ENCODE results near the gene EML1.

The EML1 gene

DNA sequence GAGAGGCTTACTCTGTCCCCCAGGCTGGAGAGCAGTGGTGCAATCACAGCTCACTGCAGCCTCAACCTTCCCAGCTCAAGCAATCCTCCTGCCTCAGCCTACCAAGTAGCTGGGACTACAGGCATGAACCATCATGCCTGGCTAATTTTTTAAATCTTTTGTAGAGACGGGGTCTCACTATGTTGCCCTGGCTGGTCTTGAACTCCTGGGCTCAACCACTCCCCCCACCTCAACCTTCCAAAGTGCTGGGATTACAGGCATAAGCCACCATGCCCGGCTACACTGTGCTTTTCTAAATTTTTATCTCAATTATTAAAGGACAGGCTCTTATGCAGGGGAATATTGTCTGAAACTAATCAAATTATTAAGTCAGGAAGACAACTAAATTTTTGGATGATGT, 44.6 kb downstream of the EML1 start:
- DNase-seq, result no peak

DNA sequence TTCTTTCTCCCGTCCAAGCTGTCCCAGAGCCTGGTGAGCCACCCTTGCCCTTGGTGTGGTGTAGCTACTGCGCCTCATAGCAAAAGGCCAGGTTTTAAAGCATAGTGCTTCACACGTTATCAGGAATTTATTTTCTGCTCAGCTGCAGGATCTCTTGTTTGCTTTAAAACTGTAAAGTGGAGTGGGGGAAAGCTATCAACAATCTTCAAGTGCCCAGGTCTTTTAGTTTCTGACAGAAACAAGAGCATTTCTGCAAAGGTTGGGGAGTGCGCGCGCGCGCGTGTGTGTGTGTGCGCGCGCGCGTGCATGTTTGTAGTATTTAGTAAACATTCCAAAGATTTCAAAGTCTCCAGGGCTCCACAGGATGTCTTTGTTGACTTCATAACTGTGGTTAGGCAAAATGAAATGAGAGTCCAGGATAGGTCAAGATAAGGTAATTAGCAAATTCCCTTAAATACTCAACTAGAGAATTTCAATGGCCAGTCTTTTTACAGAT, 45.5 kb downstream of the EML1 start:
- no peak for DNase-seq

DNA sequence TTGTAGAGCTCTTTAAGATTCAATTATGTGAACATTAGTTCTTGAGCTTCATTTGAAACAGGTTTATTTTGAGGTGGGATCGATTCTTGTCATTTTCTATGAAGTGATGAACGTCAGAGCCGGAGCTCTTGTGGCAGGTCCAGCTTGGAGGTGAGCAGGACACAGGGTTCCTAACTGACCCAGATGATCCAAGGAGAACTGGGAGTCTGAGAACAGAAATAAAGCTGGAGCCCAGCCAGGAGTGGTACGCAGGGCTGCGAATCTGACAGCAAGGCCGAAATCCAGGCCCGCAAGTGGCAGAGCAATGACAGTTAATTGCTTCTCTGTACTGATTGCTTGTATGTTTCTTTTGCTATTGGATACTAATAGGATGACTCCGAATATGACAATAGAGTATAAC, 46.5 kb downstream of the EML1 start:
- no peak for DNase-seq

DNA sequence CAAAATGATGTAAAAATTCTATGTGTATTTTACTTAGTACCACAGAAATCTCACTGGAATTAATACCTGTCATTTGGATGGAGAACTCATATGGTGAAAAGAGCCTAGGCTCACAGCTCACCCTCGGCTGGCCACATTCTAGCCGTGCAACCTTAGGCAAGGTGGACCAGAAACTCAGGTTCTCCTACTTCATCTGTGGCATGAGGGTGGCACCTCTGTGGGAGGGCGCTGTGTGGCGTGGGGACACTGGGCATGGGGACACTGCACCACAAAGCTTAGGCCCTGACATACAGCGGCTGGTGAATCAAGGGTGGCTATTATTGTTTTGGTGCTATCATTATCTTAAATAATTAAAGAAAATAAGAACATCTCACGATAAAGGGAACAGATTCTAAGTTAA, 47.1 kb downstream of the EML1 start:
- no peak for DNase-seq

DNA sequence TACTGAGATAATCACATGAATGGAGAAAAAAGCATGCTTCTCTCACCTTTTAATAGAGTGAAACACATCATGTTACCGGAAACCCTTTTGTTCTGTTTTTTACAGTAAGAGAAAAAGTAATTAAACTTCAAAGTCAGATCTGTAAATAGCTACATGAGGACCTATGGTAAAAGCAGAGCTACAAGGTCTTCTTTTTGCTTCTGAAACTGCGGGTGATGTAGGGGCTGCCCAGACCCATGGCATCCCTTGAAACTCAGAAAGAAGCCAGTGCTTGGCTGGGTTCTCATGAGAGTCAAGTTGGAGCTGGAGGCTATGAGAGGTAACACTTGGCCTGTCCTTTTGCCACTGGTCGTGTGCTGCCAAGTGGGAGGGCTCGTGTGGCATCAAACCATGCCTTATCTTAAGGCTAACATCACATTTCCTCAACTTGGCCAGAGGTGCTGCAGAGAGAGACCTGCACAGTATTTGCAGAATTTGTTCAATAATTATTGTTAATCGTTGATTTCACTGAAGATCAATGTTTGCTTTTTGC, 47.6 kb downstream of the EML1 start:
- no peak for DNase-seq

DNA sequence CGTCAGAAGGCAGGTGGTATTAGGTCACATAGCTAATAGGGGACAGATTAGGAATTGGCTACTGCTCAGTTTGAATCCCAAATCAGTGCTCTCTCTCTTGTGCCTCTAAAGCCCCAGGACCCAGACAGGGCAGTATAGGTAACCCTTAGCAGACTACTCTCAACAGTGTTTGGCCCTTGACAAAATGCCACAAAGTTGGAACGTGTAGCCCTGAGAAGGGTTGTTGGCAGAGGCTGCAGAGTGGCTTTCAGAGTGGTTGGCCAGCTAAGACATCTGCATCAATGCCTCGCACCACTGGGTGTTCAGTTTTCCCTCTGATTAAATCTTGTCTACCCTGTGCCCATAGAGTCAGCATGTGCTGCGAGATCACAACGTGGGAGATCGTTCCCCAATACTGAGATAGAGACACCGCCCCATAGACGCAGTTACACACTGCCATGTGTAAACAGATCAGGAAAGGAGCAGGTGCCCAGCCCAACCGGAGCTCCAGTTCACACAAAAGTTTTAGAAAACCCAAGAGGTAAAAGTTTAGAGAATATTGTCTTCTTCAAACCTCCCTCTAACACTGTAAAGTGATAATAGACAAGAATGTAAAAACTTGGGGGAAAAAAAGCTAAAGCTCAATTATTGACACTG, 48.3 kb downstream of the EML1 start:
- no peak for DNase-seq

DNA sequence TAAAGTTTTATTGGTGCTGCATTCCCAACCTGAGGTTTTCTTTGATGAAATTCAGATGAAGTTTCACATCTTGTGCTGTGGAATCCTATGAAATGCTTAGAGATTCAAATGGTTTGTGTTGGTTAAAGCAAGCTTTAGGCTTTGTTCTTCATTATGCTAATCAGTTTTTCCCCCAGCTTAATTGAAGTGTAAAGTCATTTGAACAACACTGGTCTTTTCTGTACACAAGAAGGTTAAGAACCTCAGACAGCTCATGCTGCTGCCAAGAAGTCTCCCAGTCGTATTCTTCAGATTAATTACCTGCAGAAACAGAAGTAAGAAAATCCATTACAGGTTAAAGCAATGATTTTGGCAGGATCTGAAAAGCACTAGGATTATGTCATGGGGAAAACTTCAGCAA, 48.9 kb downstream of the EML1 start:
- DNase-seq, result no peak

DNA sequence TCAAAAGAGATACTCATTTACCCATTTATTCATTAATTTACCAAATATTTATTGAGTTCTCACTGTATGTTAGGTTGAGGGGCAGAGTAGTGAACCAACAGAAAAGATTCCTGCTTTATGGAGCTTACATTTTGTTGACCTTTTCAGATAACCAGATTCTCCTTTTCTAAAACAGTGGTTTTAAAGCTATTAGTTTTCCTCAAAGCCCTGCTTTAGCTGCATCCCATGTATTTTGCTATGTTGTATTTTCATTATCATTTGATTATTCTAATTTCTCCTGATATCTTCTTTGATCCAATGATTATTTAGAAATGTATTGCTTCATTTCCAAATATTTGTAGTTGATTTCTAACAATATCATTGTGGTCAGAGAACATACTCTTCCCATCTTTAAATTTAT, 53.6 kb downstream of the EML1 start:
- no peak for DNase-seq

DNA sequence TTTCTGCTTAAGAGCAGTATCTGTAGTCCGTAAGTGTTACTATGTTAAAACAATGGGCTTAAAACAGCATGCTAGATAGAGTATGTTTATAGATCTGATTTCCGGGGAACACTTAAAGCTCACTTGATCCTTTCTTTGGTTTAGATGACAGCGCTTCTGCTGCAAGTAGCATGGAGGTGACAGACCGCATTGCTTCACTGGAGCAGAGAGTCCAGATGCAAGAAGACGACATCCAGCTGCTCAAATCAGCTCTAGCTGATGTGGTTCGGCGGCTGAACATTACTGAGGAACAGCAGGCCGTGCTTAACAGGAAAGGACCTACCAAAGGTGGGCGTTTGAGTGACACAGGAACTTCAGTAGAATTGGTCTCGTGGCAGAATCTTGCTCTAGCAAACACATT, 57.5 kb downstream of the EML1 start:
- DNase-seq, result no peak

DNA sequence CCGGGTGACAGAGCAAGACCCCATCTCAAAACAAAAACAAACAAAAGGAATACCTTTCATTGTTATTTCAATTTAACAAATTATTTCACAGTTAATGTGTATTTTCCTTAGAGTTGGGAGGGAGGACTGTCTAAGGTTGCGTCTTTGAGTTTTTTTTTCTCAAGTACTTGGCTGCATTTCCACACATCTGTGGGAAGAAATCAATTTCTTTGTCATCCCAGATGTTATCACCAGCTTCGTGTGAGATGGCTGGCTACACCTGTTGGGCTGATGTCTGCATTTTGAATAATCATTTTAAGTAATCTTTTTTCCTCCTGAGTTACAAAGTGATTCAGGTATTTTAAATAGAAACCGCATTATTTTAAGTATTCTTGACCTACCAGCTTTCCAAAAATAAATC, 59.4 kb downstream of the EML1 start:
- peak; percentile 9 for DNase-seq

DNA sequence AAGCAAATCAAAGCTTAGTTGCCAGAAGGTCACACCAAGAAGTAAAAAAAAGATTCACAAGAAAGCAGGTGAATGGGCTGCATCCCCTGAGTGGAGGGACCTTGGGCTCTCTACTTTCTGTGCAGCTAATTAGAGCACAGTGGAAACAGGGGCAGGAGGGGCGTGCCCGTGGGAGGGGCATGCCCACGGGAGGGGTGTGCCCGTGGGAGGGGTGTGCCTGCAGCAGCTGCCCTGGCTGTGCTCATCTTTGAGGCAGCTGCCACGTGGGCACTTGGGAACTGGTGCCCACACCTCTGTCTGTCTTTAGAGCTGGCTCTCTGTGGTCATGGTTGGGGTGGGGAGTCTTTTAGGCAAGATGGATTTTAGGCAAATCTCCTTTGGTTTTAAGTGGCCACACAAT, 60.0 kb downstream of the EML1 start:
- no peak for DNase-seq

DNA sequence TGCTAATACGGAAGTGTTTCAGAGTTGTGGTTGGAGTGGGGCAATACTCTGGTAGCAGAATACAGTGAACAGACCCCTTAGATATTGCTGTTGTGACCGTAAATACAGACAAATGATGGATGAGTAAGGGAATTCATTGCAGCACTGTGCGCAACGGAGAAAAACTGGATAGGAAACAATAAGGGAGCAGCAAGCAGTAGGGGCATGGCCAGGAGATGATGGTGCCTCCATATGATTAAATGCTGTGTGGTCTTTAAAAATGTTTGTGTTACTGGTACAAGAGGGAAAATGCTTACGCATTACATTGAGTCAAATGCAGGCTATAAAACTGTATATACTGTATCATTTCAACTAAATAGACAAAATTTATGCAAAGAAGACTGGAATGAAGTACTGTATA, 61.6 kb downstream of the EML1 start:
- no peak for DNase-seq

DNA sequence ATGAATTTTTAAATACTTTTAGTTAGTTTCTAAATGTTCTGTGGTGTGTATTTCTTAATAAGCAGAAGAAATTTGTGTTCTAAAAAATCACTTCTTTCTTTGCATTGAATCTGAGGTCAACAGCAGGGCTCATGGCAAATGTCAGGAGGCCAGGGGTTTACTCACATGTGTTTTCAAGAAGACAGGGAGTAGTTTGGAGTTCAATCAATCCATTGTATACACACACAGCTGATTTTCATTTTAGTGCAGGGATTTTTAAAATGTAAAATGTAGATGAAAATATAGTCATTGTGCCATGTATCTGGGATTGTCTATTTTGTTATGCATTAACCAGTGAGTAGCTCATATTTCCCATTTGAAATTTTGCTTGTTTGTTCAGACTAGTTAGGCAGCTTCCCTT, 62.1 kb downstream of the EML1 start:
- no peak for DNase-seq

DNA sequence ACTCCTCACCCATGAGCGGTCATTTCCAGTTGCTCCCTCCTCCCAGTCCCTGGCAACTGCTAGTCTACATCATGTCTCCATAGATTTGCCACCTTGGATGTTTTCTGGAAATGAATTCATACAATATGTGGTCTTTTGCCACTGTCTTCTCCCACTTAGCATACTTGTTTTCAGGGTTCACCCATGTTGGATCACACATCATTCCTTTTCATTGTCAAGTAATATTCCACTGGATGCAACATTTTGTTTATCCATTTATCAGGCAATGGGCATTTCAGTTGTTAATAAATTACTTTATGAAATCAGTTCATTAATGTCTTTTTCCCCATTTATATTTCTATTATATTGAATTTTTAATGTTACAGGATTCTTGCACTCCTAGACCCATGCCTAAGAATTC, 64.3 kb downstream of the EML1 start:
- DNase-seq, result no peak

DNA sequence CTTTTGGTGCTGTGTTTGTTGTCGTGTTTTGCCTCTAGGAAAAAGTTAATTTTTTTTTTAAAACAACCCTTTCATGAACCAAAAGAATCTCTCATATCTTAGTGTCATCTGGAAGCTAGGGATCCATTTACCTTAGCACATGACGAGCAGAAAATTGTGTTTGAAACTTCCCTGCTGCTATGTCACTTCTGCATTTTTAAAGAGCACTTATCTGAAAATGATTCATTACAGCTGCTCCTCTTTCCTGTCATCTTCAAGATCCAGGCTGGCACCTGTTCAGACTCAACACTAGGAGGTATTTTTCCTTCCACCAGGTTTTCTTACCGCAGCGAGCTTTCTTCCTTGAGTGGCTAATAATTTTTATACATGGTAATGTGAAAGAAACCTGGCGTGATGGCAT, 67.0 kb downstream of the EML1 start:
- DNase-seq, result no peak

DNA sequence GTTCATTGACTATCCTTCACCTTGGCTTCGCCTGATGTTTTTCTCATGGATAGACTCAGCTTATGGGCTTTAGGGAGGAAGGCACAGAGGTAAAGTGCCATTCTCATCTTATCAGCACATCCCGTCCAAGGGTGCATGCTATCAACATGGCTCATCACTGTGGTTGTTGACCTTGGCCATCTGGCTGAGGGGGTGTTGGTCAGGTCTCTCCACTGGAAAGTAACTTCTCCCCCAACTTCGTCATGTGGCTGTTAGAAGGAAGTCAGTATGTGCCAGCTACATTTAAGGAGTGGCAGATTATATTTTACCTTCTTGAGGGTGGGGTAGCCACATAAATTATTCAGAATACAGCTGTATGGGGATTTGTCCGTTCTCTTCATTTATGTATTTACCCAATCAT, 68.9 kb downstream of the EML1 start:
- no peak for DNase-seq

DNA sequence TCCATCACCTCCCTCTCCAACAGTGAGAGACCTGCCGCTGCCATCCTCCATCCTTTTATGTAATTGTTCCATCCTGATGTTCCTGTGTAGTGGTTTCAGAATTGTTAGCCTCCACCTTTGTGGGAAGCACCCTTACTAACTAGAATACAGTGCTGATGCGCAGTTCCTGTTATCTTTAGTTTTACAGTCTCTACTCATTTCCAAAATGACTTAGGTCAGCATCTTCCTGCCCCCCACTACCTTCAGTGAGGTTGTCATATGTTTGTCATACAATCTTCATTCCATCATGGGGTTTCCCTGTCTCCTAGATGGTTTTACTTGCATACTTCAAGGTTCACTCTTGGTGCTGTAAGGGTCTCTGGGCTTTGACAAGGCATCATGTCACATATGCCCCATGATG, 69.8 kb downstream of the EML1 start:
- DNase-seq, result no peak

DNA sequence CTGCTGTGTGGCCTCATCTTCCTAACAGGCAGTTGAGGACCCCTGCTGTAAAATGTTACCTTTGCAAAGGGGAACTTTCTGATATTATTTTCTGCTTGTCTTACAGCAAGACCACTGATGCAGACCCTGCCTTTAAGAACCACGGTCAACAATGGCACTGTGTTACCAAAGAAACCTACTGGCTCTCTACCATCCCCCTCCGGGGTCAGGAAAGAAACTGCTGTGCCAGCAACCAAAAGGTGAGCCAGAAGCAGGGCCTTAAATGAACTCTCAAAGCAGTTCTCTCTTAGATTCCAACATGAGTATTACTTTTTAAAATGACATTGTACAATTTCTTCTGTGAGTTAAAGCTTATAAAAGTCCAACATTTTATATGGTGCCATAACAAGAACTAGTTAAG, 72.2 kb downstream of the EML1 start:
- no peak for DNase-seq

DNA sequence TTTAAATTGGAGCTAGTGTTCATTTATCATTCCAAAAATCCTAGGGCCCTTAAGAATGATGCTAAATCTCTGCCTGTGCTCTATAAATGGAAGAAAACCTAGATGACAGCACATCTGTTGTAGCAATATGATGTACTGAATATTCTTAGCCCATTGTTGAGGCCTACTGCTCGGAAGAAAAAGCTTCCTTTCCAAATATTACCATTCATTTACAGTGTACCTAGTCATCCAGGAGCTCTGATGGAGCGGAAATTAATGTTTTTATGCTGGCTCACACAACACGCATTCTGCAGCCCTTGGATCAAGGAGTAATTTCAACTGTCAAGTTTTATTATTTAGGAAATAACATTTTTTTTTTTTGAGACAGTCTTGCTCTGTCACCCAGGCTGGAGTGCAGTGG, 77.4 kb downstream of the EML1 start:
- DNase-seq, result no peak

DNA sequence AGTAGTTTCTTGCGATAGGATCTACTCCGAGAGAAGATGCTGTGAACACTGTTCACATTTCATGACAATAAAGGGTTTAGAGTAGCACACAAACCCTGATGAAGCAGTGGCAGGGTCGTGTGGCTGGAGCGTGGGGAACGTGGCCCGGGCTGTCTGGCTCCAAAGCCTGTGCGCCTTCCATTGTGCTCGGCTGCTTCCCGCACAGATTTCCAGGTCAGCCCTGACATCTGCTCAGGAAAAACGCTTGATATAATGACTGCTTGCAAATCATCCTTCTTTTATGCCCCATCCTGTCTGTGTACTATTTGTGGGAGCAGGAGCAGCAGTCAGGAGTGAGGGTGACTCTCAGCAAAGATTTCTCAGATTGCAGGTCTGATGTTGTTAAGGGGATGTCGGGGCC, 78.6 kb downstream of the EML1 start:
- DNase-seq, result no peak

DNA sequence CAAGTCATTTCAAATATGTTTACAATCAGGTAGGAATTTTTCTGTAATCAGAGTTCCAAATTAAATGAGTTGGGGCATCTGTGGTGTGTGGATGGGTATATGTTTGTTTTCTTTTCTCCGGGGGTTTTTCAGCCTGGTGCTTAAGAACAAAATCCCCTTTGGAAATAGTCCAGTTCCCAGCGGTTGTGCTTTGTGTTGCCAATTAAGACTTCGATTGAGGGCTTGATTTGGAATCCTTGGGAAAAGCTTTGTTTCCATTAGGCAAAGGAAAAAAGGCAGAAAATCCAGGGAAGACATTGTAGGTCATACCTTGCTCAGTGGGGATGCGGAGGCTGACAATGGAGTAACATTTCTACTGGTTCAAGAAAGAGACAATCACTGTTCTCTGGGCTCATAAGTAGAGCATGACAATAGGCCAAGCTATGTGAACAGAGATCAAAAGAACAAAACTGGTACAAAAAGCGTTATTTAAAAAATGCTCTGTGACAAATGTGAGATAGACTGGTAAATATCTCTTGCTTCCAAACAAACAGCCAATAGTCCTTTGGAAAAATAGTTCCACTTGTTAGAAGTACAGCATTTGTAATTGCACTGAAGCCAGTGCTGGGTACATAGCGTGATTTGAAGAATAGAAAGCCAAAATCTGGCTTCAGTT, 79.7 kb downstream of the EML1 start:
- DNase-seq, result peak; percentile 35

DNA sequence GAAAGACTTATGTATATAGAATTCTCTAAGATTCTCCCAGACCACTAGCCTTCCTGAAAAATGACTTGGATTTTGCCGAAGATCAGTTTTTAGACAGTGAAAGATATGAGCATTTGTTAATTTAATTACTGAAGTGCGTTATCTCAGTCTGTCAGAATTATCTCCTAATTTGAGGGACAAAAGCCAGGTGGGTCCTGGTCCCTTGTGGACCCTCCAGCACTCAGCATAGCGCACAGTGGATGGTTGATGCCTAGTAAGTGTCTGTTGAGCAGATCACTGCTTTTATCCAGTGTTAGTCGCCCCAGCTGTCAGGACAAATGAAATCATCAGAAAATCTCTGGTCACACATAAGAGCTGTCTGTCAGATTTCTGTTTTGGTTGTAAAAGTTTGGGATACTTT, 80.4 kb downstream of the EML1 start:
- no peak for DNase-seq

DNA sequence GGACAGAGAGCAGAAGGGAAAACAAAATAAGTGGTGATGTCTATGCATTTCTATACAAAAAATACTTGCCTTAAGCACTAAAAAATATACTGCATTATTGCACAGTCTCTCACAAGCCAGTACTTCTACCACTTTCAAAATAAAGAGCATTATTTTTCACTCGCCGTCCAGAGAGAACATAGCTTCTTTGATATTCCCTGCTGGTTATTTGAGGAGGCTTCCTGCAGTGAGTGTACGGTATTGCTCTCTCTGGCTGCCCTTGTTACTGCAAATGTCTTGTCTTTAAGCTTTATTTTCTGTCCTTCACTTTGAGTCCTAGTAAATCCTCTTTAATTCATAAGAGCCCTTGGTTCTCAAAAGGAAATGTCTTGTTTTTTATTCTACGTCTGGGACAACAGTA, 81.1 kb downstream of the EML1 start:
- DNase-seq, result no peak

DNA sequence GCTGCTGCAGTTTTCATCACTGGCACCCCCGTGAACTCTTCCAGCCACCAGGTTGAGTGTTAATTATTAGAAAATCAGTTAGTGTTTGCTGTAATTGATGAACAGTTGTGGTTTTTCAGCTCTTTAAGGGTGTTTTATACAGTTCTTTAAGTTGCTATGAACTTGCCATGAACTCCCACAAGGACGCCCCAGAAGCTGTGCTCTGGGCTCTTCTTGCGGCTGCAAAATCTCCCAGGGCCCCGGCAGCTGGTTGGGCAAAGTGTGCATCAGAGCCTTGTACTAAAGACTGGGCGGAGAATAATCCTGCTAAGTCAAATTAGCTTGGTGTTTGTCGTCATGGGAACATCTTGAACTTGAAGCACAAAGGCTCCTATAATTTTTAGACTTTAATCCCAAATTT, 82.2 kb downstream of the EML1 start:
- no peak for DNase-seq

DNA sequence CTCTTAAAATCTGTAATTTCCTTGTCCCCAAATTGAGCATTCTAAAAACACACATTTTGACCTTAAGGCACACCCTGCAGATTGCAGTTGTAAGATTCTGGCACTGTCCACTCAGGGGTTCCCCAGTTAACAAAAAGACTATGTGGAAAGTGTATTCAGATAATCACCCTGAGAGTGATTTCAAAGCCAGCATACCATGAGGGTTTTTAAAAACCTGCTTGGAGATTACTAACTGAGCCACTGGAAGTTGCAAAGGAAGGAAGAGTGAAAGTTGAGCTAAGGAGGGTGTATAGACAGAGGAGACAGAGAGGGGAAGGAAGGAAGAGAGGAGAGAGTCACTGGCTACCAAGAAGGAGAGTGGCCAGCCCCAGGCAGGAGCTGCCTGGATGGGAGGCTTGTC, 82.6 kb downstream of the EML1 start:
- DNase-seq, result no peak
